BLaER1 treated with 17β-estradiol and CSF1 and Interleukin-3, amounts not matched to agents 10 nM and 100 nM (cell line): ENCODE data around the gene MACROH2A2.

Experiments
- H3K27ac ChIP-seq, 11 experiments: shearing (Covaris generic); formaldehyde crosslinking; 2 replicates each; pipeline ENCODE4 v1.8.1; 2022
- H3K27me3 ChIP-seq, 11 experiments: shearing (Covaris generic); formaldehyde crosslinking; 2 replicates each; pipeline ENCODE4 v1.8.1; 2022
- H3K36me3 ChIP-seq, 11 experiments: shearing (Covaris generic); formaldehyde crosslinking; 2 replicates each; pipeline ENCODE4 v1.8.1; 2022
- H3K4me1 ChIP-seq, 10 experiments: shearing (Covaris generic); formaldehyde crosslinking; 2 replicates each; pipeline ENCODE4 v1.8.1; 2022
- H3K4me2 ChIP-seq, 11 experiments: shearing (Covaris generic); formaldehyde crosslinking; 2 replicates each; pipeline ENCODE4 v1.8.1; 2022
- H3K4me3 ChIP-seq, 10 experiments: shearing (Covaris generic); formaldehyde crosslinking; 2 replicates each; pipeline ENCODE4 v1.8.1; 2022
- H3K9ac ChIP-seq, 11 experiments: shearing (Covaris generic); formaldehyde crosslinking; 2 replicates each; pipeline ENCODE4 v1.8.1; 2022
- H3K9me3 ChIP-seq, 11 experiments: shearing (Covaris generic); formaldehyde crosslinking; replicated peaks in 1 of 11; 2 replicates each; pipeline ENCODE4 v1.8.1; 2022
- H4K20me1 ChIP-seq, 11 experiments: shearing (Covaris generic); formaldehyde crosslinking; 2 replicates each; pipeline ENCODE4 v1.8.1; 2022
- Cebpa-rat ChIP-seq, 11 experiments: shearing (Covaris generic); IDR thresholded peaks; 2 replicates each; pipeline ENCODE4 v1.8.1; 2022

The MACROH2A2 gene

DNA sequence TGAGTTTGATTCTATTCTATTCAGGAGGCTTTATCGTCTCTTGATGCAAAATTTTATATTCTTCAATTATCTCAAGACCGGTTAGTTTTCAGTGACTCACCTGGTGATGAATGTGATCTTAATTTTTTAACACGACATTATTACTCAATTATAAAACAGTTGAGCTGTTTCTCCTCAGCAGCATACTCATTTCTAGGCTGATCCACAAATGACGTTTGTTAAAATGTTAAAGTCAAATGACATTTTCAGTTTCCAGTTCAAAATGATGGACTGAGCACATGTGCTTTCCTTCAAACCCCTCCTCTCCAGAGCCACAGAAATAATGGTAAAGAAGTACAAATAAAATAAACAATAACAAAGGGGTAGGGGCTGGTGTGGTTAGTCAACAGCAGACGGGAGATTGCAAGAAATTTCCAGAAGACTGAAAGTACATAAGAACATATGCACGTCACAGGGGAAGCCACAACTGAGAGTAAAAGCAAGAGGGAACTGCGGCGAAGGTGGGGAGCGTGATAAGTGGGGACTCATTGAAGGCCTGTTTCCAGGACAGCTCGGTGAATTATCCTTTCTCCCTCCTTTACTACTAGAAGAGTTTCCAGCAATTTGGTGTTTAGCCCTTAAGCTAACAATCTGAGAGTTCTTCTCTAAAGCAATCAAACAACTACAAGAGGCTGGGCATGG lies 10.9 kb downstream of the MACROH2A2 start:
- Histone ChIP-seq H3K4me2 (peak overlapping the region in 9 of 11 experiments; percentile 14 to 57 (median 38); a peak in 11 of 22 replicates), H3K36me3 (peaks cover 0 to 33% (median 21%) of the 10 kb centered on the region in 11 experiments; a peak in 14 of 22 replicates), H3K9ac (no peak overlapping the region), H3K27ac (no peak overlapping the region), H3K27me3 (no peaks in the 10 kb centered on the region), H4K20me1 (peaks cover 0 to 35% (median 7%) of the 10 kb centered on the region in 11 experiments; a peak in 9 of 22 replicates), H3K9me3 (peaks cover 0 to 2% (median 0%) of the 10 kb centered on the region in 11 experiments; a peak in 1 of 22 replicates), H3K4me3 (no peak overlapping the region), H3K4me1 (peaks cover 11 to 24% (median 21%) of the 10 kb centered on the region in 10 experiments)
- no peak for TF ChIP-seq Cebpa-rat (IDR thresholded peaks at IDR 0.05)

DNA sequence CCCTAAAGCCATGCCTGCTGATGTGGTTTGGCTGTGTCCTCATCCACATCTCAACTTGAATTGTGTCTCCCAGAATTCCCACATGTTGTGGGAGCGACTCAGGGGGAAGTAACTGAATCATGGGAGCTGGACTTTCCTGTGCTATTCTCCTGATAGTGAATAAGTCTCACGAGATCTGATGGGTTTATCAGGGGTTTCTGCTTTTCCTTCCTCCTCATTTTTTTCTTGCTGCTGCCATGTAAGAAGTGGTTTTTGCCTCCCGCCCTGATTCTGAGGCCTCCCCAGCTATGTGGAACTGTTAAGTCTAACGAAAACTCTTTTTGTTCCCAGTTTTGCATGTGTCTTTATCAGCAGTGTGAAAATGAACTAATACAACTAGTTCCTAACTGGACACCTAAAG lies 11.8 kb downstream of the MACROH2A2 start:
- peaks cover 11 to 30% (median 22%) of the 10 kb centered on the region in 10 experiments for H3K4me1 ChIP-seq
- H4K20me1 ChIP-seq: peaks cover 0 to 31% (median 9%) of the 10 kb centered on the region in 11 experiments; a peak in 9 of 22 replicates
- H3K36me3 ChIP-seq: peaks cover 0 to 39% (median 21%) of the 10 kb centered on the region in 11 experiments; a peak in 13 of 22 replicates
- H3K27me3 ChIP-seq: no peaks in the 10 kb centered on the region
- H3K9ac ChIP-seq: no peak overlapping the region
- TF ChIP-seq Cebpa-rat (IDR thresholded peaks at IDR 0.05): no peak
- H3K4me3 ChIP-seq: no peak overlapping the region
- peak overlapping the region in 1 of 11 experiments; percentile 6; a peak in 1 of 22 replicates for H3K27ac ChIP-seq
- peak overlapping the region; percentile 14 to 71 (median 38); a peak in 19 of 22 replicates for H3K4me2 ChIP-seq
- H3K9me3 ChIP-seq: peaks cover 0 to 2% (median 0%) of the 10 kb centered on the region in 11 experiments; a peak in 1 of 22 replicates

DNA sequence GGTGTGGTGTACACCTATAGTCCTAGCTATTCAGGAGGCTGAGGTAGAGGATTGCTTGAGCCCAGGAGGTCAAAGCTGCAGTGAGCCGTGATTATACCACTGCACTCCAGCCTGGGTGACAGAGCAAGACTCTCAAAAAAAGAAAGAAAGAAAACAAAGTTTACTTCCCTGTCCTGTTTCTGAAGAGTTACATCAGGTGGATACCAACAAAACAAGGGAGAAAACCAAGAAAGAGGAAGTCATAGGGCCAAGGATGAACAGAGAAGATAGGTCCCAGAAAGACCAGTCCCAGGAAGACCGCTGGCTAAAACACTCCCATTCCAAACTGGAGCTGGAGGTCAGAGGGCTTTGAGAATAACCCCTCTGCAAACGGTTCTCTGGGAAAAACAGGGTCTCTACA lies 13.5 kb downstream of the MACROH2A2 start:
- Histone ChIP-seq H3K4me1 (peaks cover 11 to 34% (median 23%) of the 10 kb centered on the region in 10 experiments), H3K4me2 (peak overlapping the region in 2 of 11 experiments; percentile 5 to 22; a peak in 2 of 22 replicates), H3K9ac (no peak overlapping the region), H3K27me3 (no peaks in the 10 kb centered on the region), H3K36me3 (peaks cover 0 to 39% (median 21%) of the 10 kb centered on the region in 11 experiments; a peak in 13 of 22 replicates), H3K9me3 (peaks cover 0 to 2% (median 0%) of the 10 kb centered on the region in 11 experiments; a peak in 1 of 22 replicates), H3K4me3 (no peak overlapping the region), H4K20me1 (peaks cover 0 to 33% (median 7%) of the 10 kb centered on the region in 11 experiments; a peak in 7 of 22 replicates), H3K27ac (no peak overlapping the region)
- TF ChIP-seq Cebpa-rat (IDR thresholded peaks at IDR 0.05): no peak

DNA sequence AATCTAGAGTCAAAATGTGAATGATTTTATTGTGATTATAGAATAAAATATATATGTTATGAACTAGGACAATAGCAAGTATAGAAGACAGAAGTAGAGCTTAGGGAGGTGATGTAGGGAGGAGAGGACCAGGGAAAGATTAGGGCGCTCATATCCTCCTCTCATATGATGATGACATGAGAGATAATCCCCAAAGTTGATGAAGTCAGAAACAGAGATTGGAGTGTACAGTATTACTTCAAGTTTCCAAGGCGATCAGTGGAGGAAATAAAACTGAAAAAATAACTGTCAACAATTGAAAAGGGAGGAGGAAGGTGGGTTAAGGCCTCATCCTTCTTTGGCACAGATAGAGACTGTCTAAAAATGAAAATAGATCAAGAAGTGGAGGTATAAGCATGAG lies 14.9 kb downstream of the MACROH2A2 start:
- H3K27ac ChIP-seq: no peak overlapping the region
- no peak overlapping the region for H3K9ac ChIP-seq
- H3K36me3 ChIP-seq: peaks cover 0 to 42% (median 22%) of the 10 kb centered on the region in 11 experiments; a peak in 13 of 22 replicates
- no peak overlapping the region for H3K4me2 ChIP-seq
- H4K20me1 ChIP-seq: peaks cover 0 to 28% (median 5%) of the 10 kb centered on the region in 11 experiments; a peak in 7 of 22 replicates
- H3K9me3 ChIP-seq: peaks cover 0 to 2% (median 0%) of the 10 kb centered on the region in 11 experiments; a peak in 1 of 22 replicates
- H3K4me1 ChIP-seq: peaks cover 11 to 33% (median 23%) of the 10 kb centered on the region in 10 experiments
- no peak for TF ChIP-seq Cebpa-rat (IDR thresholded peaks at IDR 0.05)
- no peaks in the 10 kb centered on the region for H3K27me3 ChIP-seq
- H3K4me3 ChIP-seq: no peak overlapping the region

DNA sequence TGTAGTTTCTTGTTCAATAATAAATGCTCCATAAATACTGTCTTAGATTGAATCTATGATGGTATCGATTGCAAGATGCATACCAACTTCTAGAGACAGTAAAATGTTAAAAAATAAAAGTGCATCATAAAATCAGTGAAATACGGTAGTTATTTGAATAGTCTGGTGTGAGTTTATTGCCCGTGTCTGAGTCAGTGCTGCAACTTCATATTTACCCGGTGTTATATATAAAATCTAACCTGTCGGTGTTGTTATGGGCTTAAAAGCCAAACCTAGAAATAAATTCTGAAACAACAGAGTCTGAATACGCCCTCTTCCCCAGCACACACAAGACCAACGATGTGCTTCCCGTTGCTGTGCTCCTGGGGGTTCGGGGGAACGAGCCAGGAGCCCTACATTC lies 16.3 kb downstream of the MACROH2A2 start:
- H3K9ac ChIP-seq: no peak overlapping the region
- H4K20me1 ChIP-seq: peaks cover 0 to 28% (median 5%) of the 10 kb centered on the region in 11 experiments; a peak in 7 of 22 replicates
- H3K4me3 ChIP-seq: no peak overlapping the region
- peaks cover 8 to 20% (median 17%) of the 10 kb centered on the region in 10 experiments for H3K4me1 ChIP-seq
- H3K27me3 ChIP-seq: no peaks in the 10 kb centered on the region
- TF ChIP-seq Cebpa-rat (IDR thresholded peaks at IDR 0.05): no peak
- H3K9me3 ChIP-seq: peaks cover 0 to 2% (median 0%) of the 10 kb centered on the region in 11 experiments; a peak in 1 of 22 replicates
- peaks cover 0 to 55% (median 28%) of the 10 kb centered on the region in 11 experiments; a peak in 13 of 22 replicates for H3K36me3 ChIP-seq
- no peak overlapping the region for H3K27ac ChIP-seq
- peak overlapping the region in 1 of 11 experiments; percentile 6; a peak in 1 of 22 replicates for H3K4me2 ChIP-seq

DNA sequence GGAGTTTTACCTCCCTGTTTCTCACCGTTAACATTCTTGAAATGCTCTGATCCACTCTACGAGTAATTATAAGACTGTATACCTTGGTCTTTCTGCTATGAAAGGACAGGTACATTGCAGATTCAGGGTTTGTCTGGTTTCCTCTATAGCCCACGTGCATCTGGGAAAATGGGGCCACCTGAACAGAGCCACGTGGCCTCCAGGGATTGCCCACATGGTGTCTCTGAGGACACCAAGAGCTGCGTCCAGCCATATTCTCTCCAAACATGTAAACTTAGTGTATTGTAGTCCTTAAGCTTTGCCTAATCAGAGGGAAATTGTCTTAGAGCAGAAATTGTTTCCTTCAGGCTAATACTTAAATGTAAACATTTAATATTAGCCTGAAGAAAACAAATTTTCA lies 16.7 kb downstream of the MACROH2A2 start:
- no peak overlapping the region for H3K4me3 ChIP-seq

DNA sequence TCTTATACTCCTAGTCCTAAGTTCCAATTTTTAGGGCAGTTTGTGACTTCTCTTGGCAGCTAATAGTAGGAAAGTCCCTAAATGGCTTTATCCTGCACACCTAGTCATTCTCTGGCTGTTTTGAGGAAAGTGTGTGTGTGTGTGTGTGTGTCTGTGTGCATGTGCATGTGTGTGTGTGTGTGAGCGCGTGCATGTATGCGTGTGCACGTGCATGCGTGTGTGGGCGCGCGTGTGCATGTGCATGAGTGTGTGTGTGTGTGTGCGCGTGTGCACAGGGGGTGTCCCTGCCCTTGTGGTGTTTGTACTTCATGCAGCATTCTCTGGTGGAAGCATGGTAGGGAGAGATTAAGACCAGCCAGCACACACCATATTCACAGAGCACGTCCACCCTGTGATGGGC lies 18.2 kb downstream of the MACROH2A2 start:
- H3K4me1 ChIP-seq: peaks cover 0 to 10% (median 4%) of the 10 kb centered on the region in 10 experiments; a peak in 7 of 20 replicates
- H3K27ac ChIP-seq: no peak overlapping the region
- TF ChIP-seq Cebpa-rat (IDR thresholded peaks at IDR 0.05): no peak
- no peak overlapping the region for H3K9ac ChIP-seq
- peaks cover 0 to 60% (median 30%) of the 10 kb centered on the region in 11 experiments; a peak in 19 of 22 replicates for H3K36me3 ChIP-seq
- H3K9me3 ChIP-seq: peaks cover 0 to 3% (median 0%) of the 10 kb centered on the region in 11 experiments; a peak in 1 of 22 replicates
- no peak overlapping the region for H3K4me2 ChIP-seq
- peaks cover 0 to 28% (median 5%) of the 10 kb centered on the region in 11 experiments; a peak in 8 of 22 replicates for H4K20me1 ChIP-seq
- no peaks in the 10 kb centered on the region for H3K27me3 ChIP-seq
- no peak overlapping the region for H3K4me3 ChIP-seq

More for the DNA sequence above, 16.7 kb downstream of the MACROH2A2 start:
- H4K20me1 ChIP-seq: peaks cover 0 to 28% (median 5%) of the 10 kb centered on the region in 11 experiments; a peak in 7 of 22 replicates
- H3K9me3 ChIP-seq: peaks cover 0 to 3% (median 0%) of the 10 kb centered on the region in 11 experiments; a peak in 1 of 22 replicates
- no peaks in the 10 kb centered on the region for H3K27me3 ChIP-seq
- H3K4me2 ChIP-seq: peak overlapping the region in 2 of 11 experiments; percentile 6 to 11; a peak in 2 of 22 replicates
- H3K36me3 ChIP-seq: peaks cover 0 to 60% (median 32%) of the 10 kb centered on the region in 11 experiments; a peak in 13 of 22 replicates
- TF ChIP-seq Cebpa-rat (IDR thresholded peaks at IDR 0.05): no peak
- no peak overlapping the region for H3K27ac ChIP-seq
- no peak overlapping the region for H3K9ac ChIP-seq
- H3K4me1 ChIP-seq: peaks cover 4 to 16% (median 12%) of the 10 kb centered on the region in 10 experiments

DNA sequence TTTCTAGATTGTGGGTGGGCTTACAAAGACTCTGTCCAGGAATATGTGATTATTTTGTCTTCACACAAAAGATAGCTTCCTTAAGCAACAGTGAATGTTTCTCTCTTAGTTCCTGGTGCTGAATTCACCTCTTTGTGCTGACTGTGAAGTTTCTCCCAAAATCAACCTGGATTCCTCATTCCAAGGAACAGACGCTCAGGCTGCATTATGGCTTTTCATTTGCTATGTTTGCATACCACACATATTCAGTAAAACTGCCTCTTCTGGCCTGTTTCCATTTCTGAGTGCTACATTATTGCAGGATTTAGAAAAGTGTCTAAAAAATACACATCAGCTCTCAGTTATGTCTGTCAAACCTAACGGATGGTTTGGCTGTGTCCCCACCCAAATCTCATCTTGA lies 21.5 kb downstream of the MACROH2A2 start:
- Histone ChIP-seq H3K27ac (no peak overlapping the region), H3K9ac (no peak overlapping the region), H3K9me3 (0 out of 22 replicates have a peak, but pooled peaks cover 0 to 3% (median 0%) of the 10 kb centered on the region in 11 experiments), H3K4me2 (no peak overlapping the region), H3K27me3 (no peaks in the 10 kb centered on the region), H3K36me3 (peaks cover 16 to 68% (median 49%) of the 10 kb centered on the region in 11 experiments), H3K4me1 (peaks cover 0 to 7% (median 4%) of the 10 kb centered on the region in 10 experiments; a peak in 7 of 20 replicates), H4K20me1 (peaks cover 0 to 20% (median 2%) of the 10 kb centered on the region in 11 experiments; a peak in 8 of 22 replicates), H3K4me3 (no peak overlapping the region)
- TF ChIP-seq Cebpa-rat (IDR thresholded peaks at IDR 0.05): no peak
